GM12878 (cell line): ENCODE data around the gene RAD51B. TPM values are rescaled to one million over a fixed set of nuclear protein-coding genes. Genes with fewer than 3 reads are reported as not detected.

Experiments
- ATAC-seq: fragments of 200-7000 bp; cut with Tn5 transposase; 3 replicates; pipeline ENCODE4 v1.9.1; 2020; ENCODE audit warnings: mild to moderate bottlenecking, moderate library complexity
- BruUV-seq: library from RNA; stranded (reverse); fragments of 400-500 nt; replicated peaks from 2 replicates; lab custom pipeline; 2021; lab: Mats Ljungman, UMichigan
- CTCF ChIA-PET: fragments of 300-600 bp; sonication (Branson Sonifier 250); formaldehyde crosslinking; extraction: SDS; loops from one replicate; lab custom pipeline; 2021; ENCODE audit warnings: inconsistent platforms; lab: Yijun Ruan, JAX
- POLR2A ChIA-PET: fragments of 350-600 bp; formaldehyde crosslinking; extraction: SDS; loops from one replicate; lab custom pipeline; 2021; ENCODE audit warnings: inconsistent platforms; lab: Charles Lee
- RAD21 ChIA-PET: fragments of 300-600 bp; sonication (Branson Sonifier 250); formaldehyde crosslinking; loops from one replicate; lab custom pipeline; 2023; ENCODE audit warnings: antibody characterized with exemption; ENCODE audit not compliant: unreplicated experiment; lab: Charles Lee
- SMC1A ChIA-PET: fragments of 300-600 bp; sonication (Branson Sonifier 250); formaldehyde crosslinking; loops from one replicate; lab custom pipeline; 2023; ENCODE audit not compliant: unreplicated experiment, uncharacterized antibody; lab: Charles Lee
- DNase-seq: peaks from one replicate; pipeline ENCODE4 v3.0.0-alpha.2; 2011; ENCODE audit warnings: low read depth, low spot score
- FAIRE-seq: peaks from 3 replicates; lab custom pipeline; 2011; peaks lifted over from hg19 to GRCh38; lab: Jason Lieb, UNC
- H2AFZ ChIP-seq: 2 replicates; pipeline ENCODE4 v1.6.0; 2011; ENCODE audit warnings: low read depth, low read length, control low read depth; ENCODE audit not compliant: control insufficient read depth
- H3K27ac ChIP-seq: 2 replicates; pipeline ENCODE4 v1.5.1; 2011; ENCODE audit warnings: control low read depth; ENCODE audit not compliant: control insufficient read depth, insufficient read depth
- H3K27me3 ChIP-seq, 2 experiments: replicated peaks in 1 of 2; 2 replicates each; pipeline versions ENCODE4 v1.6.0 to v1.6.1; 2011; ENCODE audit warnings: low read length in 1 of 2; ENCODE audit not compliant: control insufficient read depth in 2 of 2, insufficient read depth in 2 of 2
- H3K36me3 ChIP-seq, 2 experiments: 2 replicates each; pipeline ENCODE4 v1.5.1; 2011; ENCODE audit warnings: low read length in 1 of 2; ENCODE audit not compliant: control insufficient read depth in 2 of 2, insufficient read depth in 2 of 2
- H3K4me1 ChIP-seq: 2 replicates; pipeline ENCODE4 v1.6.1; 2011; ENCODE audit warnings: mild to moderate bottlenecking, low read length, moderate library complexity, mixed read lengths; ENCODE audit not compliant: control insufficient read depth, insufficient read depth
- H3K4me2 ChIP-seq: 2 replicates; pipeline ENCODE4 v1.6.0; 2011; ENCODE audit warnings: control low read depth; ENCODE audit not compliant: control insufficient read depth, insufficient read depth
- H3K4me3 ChIP-seq: fragments of 200-600 bp; sonication (generic); 2 replicates; pipeline ENCODE4 v1.5.1; 2016
- H3K79me2 ChIP-seq: 2 replicates; pipeline ENCODE4 v1.6.0; 2011; ENCODE audit warnings: low read length; ENCODE audit not compliant: control insufficient read depth, insufficient read depth
- H3K9ac ChIP-seq: 2 replicates; pipeline ENCODE4 v1.8.0; 2011; ENCODE audit warnings: low read length, control low read depth, mixed read lengths; ENCODE audit not compliant: control insufficient read depth, insufficient read depth
- H3K9me3 ChIP-seq: replicated peaks from 3 replicates; pipeline ENCODE4 v1.5.1; 2011; ENCODE audit warnings: mild to moderate bottlenecking, low read length; ENCODE audit not compliant: control insufficient read depth, insufficient read depth
- H4K20me1 ChIP-seq: 2 replicates; pipeline ENCODE4 v1.6.0; 2011; ENCODE audit not compliant: control insufficient read depth, insufficient read depth
- ATF7 ChIP-seq: fragments of 450-650 bp; IDR thresholded peaks from 2 replicates; pipeline ENCODE4 v1.6.1; 2016; ENCODE audit warnings: low read depth, mild to moderate bottlenecking
- CHD1 ChIP-seq: IDR thresholded peaks from 2 replicates; pipeline ENCODE4 v1.6.1; 2012; ENCODE audit warnings: low read depth, low read length, improper control_type of control experiment
- DPF2 ChIP-seq: fragments of 450-650 bp; IDR thresholded peaks from 2 replicates; pipeline ENCODE4 v1.6.1; 2017; ENCODE audit warnings: mild to moderate bottlenecking
- FOXK2 ChIP-seq: fragments of 450-650 bp; IDR thresholded peaks from 2 replicates; pipeline ENCODE4 v1.6.1; 2017; ENCODE audit warnings: mild to moderate bottlenecking, moderate library complexity
- HDAC2 ChIP-seq: fragments of 200-600 bp; sonication (generic); IDR thresholded peaks from 2 replicates; pipeline ENCODE4 v1.6.1; 2017
- MEF2B ChIP-seq: fragments of 450-650 bp; IDR thresholded peaks from 2 replicates; pipeline ENCODE4 v1.6.1; 2018; ENCODE audit warnings: mild to moderate bottlenecking, moderate library complexity; ENCODE audit not compliant: partially characterized antibody, poor library complexity, severe bottlenecking
- MYB ChIP-seq: fragments of 150-350 bp; IDR thresholded peaks from 2 replicates; pipeline ENCODE4 v1.6.1; 2014; ENCODE audit warnings: mild to moderate bottlenecking, low read depth, low read length, borderline replicate concordance
- POLR2AphosphoS2 ChIP-seq: IDR thresholded peaks from 2 replicates; pipeline ENCODE4 v1.6.1; 2011; ENCODE audit warnings: low read depth, mild to moderate bottlenecking, low read length, improper control_type of control experiment, moderate library complexity
- ZNF384 ChIP-seq: IDR thresholded peaks from 2 replicates; pipeline ENCODE4 v1.6.1; 2012; ENCODE audit warnings: low read depth, mild to moderate bottlenecking, low read length, improper control_type of control experiment, borderline replicate concordance
- WGBS: methylation state at CpG from one replicate; pipeline ENCODE4 v1.1.6; 2016; ENCODE audit warnings: low lambda C conversion rate; ENCODE audit not compliant: insufficient replicate concordance, insufficient coverage; ENCODE audit errors: missing lambda C conversion rate; 5-methylcytosine and 5-hydroxymethylcytosine counted together
- in situ Hi-C: fragments of 300-500 bp; cut with MboI; formaldehyde crosslinking; loops from 9 replicates; pipeline ENCODE4 v1.14.3; 2018; ENCODE audit warnings: mixed read lengths
- intact Hi-C: fragments of 100-400 bp; cut with micrococcal nuclease; formaldehyde crosslinking; loops from one replicate; pipeline ENCODE4 v1.14.2; 2022; ENCODE audit not compliant: unreplicated experiment
- polyA plus RNA-seq, 11 experiments: library from polyadenylated mRNA; depleted of rRNA in 4 of 11; unstranded in 6 of 11; stranded (reverse) in 5 of 11; fragments of >200 nt; fragmentation: Nextera tagmentation in 4 of 11; fragmentation: Illumina TruSeq in 1 of 11; extraction: Ambion mirVana in 4 of 11; extraction: Trizol in 1 of 11; gene quantifications; 1 replicate in 1 of 11; 2 replicates in 10 of 11; pipeline versions ENCODE4 v1.2.1 to v1.2.3, GENCODE V29; 2011 to 2016; ENCODE audit warnings: inconsistent platforms in 2 of 11, missing spikeins in 2 of 11, low read depth in 1 of 11
- total RNA-seq, 4 experiments: library from RNA; depleted of rRNA in 3 of 4; stranded (reverse); fragments of >200 nt in 3 of 4; fragmentation: Illumina TruSeq in 1 of 4; extraction: Trizol in 1 of 4; gene quantifications; 2 replicates each; pipeline versions ENCODE4 v1.2.1 to v1.2.3, GENCODE V29; 2013 to 2021
- TF ChIP-seq, protein P1 (sequence below): fragments of 450-650 bp; IDR thresholded peaks from 2 replicates; pipeline ENCODE4 v1.6.1; 2016; ENCODE audit warnings: mild to moderate bottlenecking
- TF ChIP-seq, protein P2 (sequence below): fragments of 450-650 bp; IDR thresholded peaks from 2 replicates; pipeline ENCODE4 v1.6.1; 2016; ENCODE audit warnings: mild to moderate bottlenecking, moderate library complexity, borderline replicate concordance
- TF ChIP-seq, protein P3 (sequence below): fragments of 450-650 bp; IDR thresholded peaks from 2 replicates; pipeline ENCODE4 v1.6.1; 2017; ENCODE audit warnings: mild to moderate bottlenecking
- TF ChIP-seq, protein P4 (sequence below): fragments of 450-650 bp; IDR thresholded peaks from 2 replicates; pipeline ENCODE4 v1.6.1; 2017; ENCODE audit warnings: low read depth, mild to moderate bottlenecking, moderate library complexity
- TF ChIP-seq, protein P5 (sequence below): IDR thresholded peaks from 2 replicates; pipeline ENCODE4 v1.6.1; 2011; ENCODE audit warnings: mild to moderate bottlenecking, low read depth, low read length, moderate library complexity; ENCODE audit not compliant: insufficient replicate concordance

RAD51B gene
- total and polyA plus RNA-seq, 10 of the 15 experiments (the other 5 are each of a cell fraction or from before 2014, with no cell fraction given): 9.8 to 26.8 (median 21.3) TPM

DNA sequence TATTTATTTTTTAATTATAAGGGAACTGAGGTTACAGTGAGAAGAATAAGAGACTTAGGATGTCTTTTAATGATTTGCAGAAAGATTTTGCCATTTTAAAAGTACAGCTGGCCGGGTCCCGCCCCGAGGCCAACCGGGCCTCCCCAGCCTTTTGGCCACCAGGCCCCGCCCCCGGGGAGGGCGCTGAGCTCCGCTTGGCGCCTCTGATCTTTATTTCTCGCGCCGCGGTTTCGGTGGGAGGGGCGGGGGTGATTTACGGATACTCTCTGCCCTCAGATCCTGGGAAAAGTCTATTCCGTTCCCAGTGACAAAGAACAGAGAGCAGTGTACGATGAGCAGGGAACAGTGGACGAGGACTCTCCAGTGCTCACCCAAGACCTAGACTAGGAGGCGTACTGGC lies 20.8 kb upstream of the RAD51B start:
- Histone ChIP-seq H3K36me3 (peaks cover 5 to 23% of the 10 kb centered on the region in 2 experiments), H4K20me1 (no peaks in the 10 kb centered on the region), H3K4me3 (no peak overlapping the region), H3K9me3 (no peaks in the 10 kb centered on the region), H3K4me1 (no peaks in the 10 kb centered on the region), H3K27ac (no peak overlapping the region), H3K9ac (no peak overlapping the region), H3K4me2 (no peak overlapping the region), H2AFZ (no peak overlapping the region), H3K27me3 (no peaks in the 10 kb centered on the region), H3K79me2 (no peaks in the 10 kb centered on the region)
- no TSS peak for BruUV-seq
- WGBS: 95% methylated on average over 20 of the region's 20 CpGs
- intact Hi-C loops (no loop called here), in situ Hi-C loops (no loop called here)
- CTCF ChIA-PET: interaction anchor here (0.7 kb wide), 1 partner anchor 53 kb away, joined by 3 read pairs; no protein-coding TSS in a partner anchor
- no peak for DNase-seq
- POLR2A ChIA-PET: no interaction called here
- SMC1A ChIA-PET: no interaction called here
- ATAC-seq: no peak
- FAIRE-seq: no peak
- RAD21 ChIA-PET: no interaction called here
- TF ChIP-seq, protein P1, sequence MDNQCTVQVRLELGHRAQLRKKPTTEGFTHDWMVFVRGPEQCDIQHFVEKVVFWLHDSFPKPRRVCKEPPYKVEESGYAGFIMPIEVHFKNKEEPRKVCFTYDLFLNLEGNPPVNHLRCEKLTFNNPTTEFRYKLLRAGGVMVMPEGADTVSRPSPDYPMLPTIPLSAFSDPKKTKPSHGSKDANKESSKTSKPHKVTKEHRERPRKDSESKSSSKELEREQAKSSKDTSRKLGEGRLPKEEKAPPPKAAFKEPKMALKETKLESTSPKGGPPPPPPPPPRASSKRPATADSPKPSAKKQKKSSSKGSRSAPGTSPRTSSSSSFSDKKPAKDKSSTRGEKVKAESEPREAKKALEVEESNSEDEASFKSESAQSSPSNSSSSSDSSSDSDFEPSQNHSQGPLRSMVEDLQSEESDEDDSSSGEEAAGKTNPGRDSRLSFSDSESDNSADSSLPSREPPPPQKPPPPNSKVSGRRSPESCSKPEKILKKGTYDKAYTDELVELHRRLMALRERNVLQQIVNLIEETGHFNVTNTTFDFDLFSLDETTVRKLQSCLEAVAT: no peak
- TF ChIP-seq, protein P2, sequence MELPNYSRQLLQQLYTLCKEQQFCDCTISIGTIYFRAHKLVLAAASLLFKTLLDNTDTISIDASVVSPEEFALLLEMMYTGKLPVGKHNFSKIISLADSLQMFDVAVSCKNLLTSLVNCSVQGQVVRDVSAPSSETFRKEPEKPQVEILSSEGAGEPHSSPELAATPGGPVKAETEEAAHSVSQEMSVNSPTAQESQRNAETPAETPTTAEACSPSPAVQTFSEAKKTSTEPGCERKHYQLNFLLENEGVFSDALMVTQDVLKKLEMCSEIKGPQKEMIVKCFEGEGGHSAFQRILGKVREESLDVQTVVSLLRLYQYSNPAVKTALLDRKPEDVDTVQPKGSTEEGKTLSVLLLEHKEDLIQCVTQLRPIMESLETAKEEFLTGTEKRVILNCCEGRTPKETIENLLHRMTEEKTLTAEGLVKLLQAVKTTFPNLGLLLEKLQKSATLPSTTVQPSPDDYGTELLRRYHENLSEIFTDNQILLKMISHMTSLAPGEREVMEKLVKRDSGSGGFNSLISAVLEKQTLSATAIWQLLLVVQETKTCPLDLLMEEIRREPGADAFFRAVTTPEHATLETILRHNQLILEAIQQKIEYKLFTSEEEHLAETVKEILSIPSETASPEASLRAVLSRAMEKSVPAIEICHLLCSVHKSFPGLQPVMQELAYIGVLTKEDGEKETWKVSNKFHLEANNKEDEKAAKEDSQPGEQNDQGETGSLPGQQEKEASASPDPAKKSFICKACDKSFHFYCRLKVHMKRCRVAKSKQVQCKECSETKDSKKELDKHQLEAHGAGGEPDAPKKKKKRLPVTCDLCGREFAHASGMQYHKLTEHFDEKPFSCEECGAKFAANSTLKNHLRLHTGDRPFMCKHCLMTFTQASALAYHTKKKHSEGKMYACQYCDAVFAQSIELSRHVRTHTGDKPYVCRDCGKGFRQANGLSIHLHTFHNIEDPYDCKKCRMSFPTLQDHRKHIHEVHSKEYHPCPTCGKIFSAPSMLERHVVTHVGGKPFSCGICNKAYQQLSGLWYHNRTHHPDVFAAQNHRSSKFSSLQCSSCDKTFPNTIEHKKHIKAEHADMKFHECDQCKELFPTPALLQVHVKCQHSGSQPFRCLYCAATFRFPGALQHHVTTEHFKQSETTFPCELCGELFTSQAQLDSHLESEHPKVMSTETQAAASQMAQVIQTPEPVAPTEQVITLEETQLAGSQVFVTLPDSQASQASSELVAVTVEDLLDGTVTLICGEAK: no peak
- TF ChIP-seq FOXK2: no peak
- no peak for TF ChIP-seq POLR2AphosphoS2
- TF ChIP-seq MYB: no peak
- TF ChIP-seq DPF2: no peak
- no peak for TF ChIP-seq ATF7
- TF ChIP-seq, protein P3, sequence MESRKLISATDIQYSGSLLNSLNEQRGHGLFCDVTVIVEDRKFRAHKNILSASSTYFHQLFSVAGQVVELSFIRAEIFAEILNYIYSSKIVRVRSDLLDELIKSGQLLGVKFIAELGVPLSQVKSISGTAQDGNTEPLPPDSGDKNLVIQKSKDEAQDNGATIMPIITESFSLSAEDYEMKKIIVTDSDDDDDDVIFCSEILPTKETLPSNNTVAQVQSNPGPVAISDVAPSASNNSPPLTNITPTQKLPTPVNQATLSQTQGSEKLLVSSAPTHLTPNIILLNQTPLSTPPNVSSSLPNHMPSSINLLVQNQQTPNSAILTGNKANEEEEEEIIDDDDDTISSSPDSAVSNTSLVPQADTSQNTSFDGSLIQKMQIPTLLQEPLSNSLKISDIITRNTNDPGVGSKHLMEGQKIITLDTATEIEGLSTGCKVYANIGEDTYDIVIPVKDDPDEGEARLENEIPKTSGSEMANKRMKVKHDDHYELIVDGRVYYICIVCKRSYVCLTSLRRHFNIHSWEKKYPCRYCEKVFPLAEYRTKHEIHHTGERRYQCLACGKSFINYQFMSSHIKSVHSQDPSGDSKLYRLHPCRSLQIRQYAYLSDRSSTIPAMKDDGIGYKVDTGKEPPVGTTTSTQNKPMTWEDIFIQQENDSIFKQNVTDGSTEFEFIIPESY: no peak
- TF ChIP-seq, protein P4, sequence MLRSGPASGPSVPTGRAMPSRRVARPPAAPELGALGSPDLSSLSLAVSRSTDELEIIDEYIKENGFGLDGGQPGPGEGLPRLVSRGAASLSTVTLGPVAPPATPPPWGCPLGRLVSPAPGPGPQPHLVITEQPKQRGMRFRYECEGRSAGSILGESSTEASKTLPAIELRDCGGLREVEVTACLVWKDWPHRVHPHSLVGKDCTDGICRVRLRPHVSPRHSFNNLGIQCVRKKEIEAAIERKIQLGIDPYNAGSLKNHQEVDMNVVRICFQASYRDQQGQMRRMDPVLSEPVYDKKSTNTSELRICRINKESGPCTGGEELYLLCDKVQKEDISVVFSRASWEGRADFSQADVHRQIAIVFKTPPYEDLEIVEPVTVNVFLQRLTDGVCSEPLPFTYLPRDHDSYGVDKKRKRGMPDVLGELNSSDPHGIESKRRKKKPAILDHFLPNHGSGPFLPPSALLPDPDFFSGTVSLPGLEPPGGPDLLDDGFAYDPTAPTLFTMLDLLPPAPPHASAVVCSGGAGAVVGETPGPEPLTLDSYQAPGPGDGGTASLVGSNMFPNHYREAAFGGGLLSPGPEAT: no peak
- no peak for TF ChIP-seq ZNF384
- TF ChIP-seq HDAC2: no peak
- TF ChIP-seq, protein P5, sequence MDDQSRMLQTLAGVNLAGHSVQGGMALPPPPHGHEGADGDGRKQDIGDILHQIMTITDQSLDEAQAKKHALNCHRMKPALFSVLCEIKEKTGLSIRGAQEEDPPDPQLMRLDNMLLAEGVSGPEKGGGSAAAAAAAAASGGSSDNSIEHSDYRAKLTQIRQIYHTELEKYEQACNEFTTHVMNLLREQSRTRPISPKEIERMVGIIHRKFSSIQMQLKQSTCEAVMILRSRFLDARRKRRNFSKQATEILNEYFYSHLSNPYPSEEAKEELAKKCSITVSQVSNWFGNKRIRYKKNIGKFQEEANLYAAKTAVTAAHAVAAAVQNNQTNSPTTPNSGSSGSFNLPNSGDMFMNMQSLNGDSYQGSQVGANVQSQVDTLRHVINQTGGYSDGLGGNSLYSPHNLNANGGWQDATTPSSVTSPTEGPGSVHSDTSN: no peak
- TF ChIP-seq CHD1: no peak
- no peak for TF ChIP-seq MEF2B
